HG02852 (cell line): ENCODE data around the gene HDAC5.
"Not testable (repeated sequence)": the region's sequence is repeated elsewhere in the genome, so short reads cannot be mapped to it uniquely, and the experiment has no call there.

Source experiments
- ATAC-seq: cut with Tn5 transposase; IDR thresholded peaks from one replicate; pipeline ENCODE4 v1.9.1; 2021; ENCODE audit warnings: mild to moderate bottlenecking, moderate library complexity; ENCODE audit not compliant: unreplicated experiment

Gene HDAC5

GRCh38 chr17:44133918-44134476 is 10.6 kb upstream of the HDAC5 start:
- no peak for ATAC-seq

- ATAC-seq = no peak
These were observed 8.9 kb upstream of the HDAC5 start for GRCh38 chr17:44132275-44132821.

GRCh38 chr17:44131372-44131771 is 7.9 kb upstream of the HDAC5 start:
- ATAC-seq = not testable (repeated sequence)

- no peak for ATAC-seq
These were observed 7.4 kb upstream of the HDAC5 start for GRCh38 chr17:44130693-44131349.

GRCh38 chr17:44128383-44128782 is 4.9 kb upstream of the HDAC5 start:
- no peak for ATAC-seq

- ATAC-seq = no peak
These were observed 637 bp upstream of the HDAC5 start for GRCh38 chr17:44124118-44124438.

- peak; percentile 11 for ATAC-seq
These were observed 555 bp downstream of the HDAC5 start for GRCh38 chr17:44122816-44123355.

GRCh38 chr17:44121997-44122815 is 1.2 kb downstream of the HDAC5 start:
- ATAC-seq = no peak

GRCh38 chr17:44120851-44121605 is 2.4 kb downstream of the HDAC5 start:
- no peak for ATAC-seq

- ATAC-seq = not testable (repeated sequence)
These were observed 3.2 kb downstream of the HDAC5 start for GRCh38 chr17:44120281-44120680.

GRCh38 chr17:44119798-44120197 is 3.6 kb downstream of the HDAC5 start:
- no peak for ATAC-seq

- ATAC-seq = no peak
These were observed 4.4 kb downstream of the HDAC5 start for GRCh38 chr17:44119062-44119461.

- no peak for ATAC-seq
These were observed 4.9 kb downstream of the HDAC5 start for GRCh38 chr17:44118427-44119050.

GRCh38 chr17:44117351-44117750 is 6.1 kb downstream of the HDAC5 start:
- no peak for ATAC-seq

GRCh38 chr17:44115585-44116415 is 7.6 kb downstream of the HDAC5 start:
- ATAC-seq = no peak

- ATAC-seq = no peak
These were observed 9.3 kb downstream of the HDAC5 start for GRCh38 chr17:44113868-44114840.

- ATAC-seq = no peak
These were observed 10.1 kb downstream of the HDAC5 start for GRCh38 chr17:44113382-44113781.
